Astrocyte of the spinal cord (primary cell): ENCODE results near the gene CXCL14.

Experiments used
- DNase-seq: peaks from one replicate; pipeline ENCODE4 v3.0.0; 2011; ENCODE audit warnings: low read depth, low spot score
- H3K4me3 ChIP-seq: 2 replicates; pipeline ENCODE4 v1.5.1; 2011; ENCODE audit warnings: low read depth, mild to moderate bottlenecking, low read length, moderate library complexity
- CTCF ChIP-seq: IDR thresholded peaks from 2 replicates; pipeline ENCODE4 v1.5.1; 2012; ENCODE audit warnings: low read depth, mild to moderate bottlenecking, low read length, inconsistent platforms
- in situ Hi-C: cut with HindIII; loops from 2 replicates; pipeline ENCODE4 v1.10.0; 2017; ENCODE audit warnings: low sequenced_read_pairs

The CXCL14 gene

GRCh38 chr5:135599421-135600151, 20.8 kb upstream of the CXCL14 start:
- TF ChIP-seq CTCF = no peak
- in situ Hi-C loops = no loop called here
- no peak for DNase-seq
- no peak overlapping the region for H3K4me3 ChIP-seq

- no peak overlapping the region for H3K4me3 ChIP-seq
- in situ Hi-C loops = no loop called here
- no peak for DNase-seq
- no peak for TF ChIP-seq CTCF
Measured at GRCh38 chr5:135598691-135599395, 20.1 kb upstream of the CXCL14 start.

- no peak for DNase-seq
- in situ Hi-C loops = no loop called here
- TF ChIP-seq CTCF = no peak
- H3K4me3 ChIP-seq = no peak overlapping the region
Measured at GRCh38 chr5:135596788-135597187, 18.0 kb upstream of the CXCL14 start.

- TF ChIP-seq CTCF = no peak
- no peak overlapping the region for H3K4me3 ChIP-seq
- no peak for DNase-seq
- in situ Hi-C loops = no loop called here
Measured at GRCh38 chr5:135596157-135596763, 17.5 kb upstream of the CXCL14 start.

- in situ Hi-C loops = no loop called here
- no peak for DNase-seq
- no peak overlapping the region for H3K4me3 ChIP-seq
- no peak for TF ChIP-seq CTCF
Measured at GRCh38 chr5:135594416-135594960, 15.7 kb upstream of the CXCL14 start.

- TF ChIP-seq CTCF = no peak
- no peak for DNase-seq
- no peak overlapping the region for H3K4me3 ChIP-seq
- in situ Hi-C loops = no loop called here
Measured at GRCh38 chr5:135593886-135594285, 15.1 kb upstream of the CXCL14 start.
